CD4-positive, alpha-beta T cell treated with Interferon gamma for 1 hour (primary cell): Measurements from ENCODE around the gene ITGA3.

Experiments
- DNase-seq: peaks from one replicate; pipeline ENCODE4 v3.0.0-alpha.2; 2020

Gene ITGA3

GRCh38 chr17:50113624-50114320 is 57.9 kb downstream of the ITGA3 start:
- DNase-seq, result no peak

- DNase-seq, result no peak
These were observed 58.5 kb downstream of the ITGA3 start for GRCh38 chr17:50114401-50114800.

- peak; percentile 30 for DNase-seq
These were observed 59.0 kb downstream of the ITGA3 start for GRCh38 chr17:50114849-50115357.

- no peak for DNase-seq
These were observed 59.8 kb downstream of the ITGA3 start for GRCh38 chr17:50115756-50116155.

GRCh38 chr17:50117202-50118051 is 61.5 kb downstream of the ITGA3 start:
- peak; percentile 61 for DNase-seq

- no peak for DNase-seq
These were observed 62.3 kb downstream of the ITGA3 start for GRCh38 chr17:50118076-50118827.

- DNase-seq, result no peak
These were observed 62.9 kb downstream of the ITGA3 start for GRCh38 chr17:50118828-50119218.

GRCh38 chr17:50120475-50121253 is 64.8 kb downstream of the ITGA3 start:
- DNase-seq, result no peak

GRCh38 chr17:50122945-50123344 is 67.0 kb downstream of the ITGA3 start:
- no peak for DNase-seq

GRCh38 chr17:50123649-50124349 is 67.9 kb downstream of the ITGA3 start:
- no peak for DNase-seq

- DNase-seq, result no peak
These were observed 69.6 kb downstream of the ITGA3 start for GRCh38 chr17:50125420-50125997.

- DNase-seq, result no peak
These were observed 71.9 kb downstream of the ITGA3 start for GRCh38 chr17:50127697-50128361.

- DNase-seq, result no peak
These were observed 72.8 kb downstream of the ITGA3 start for GRCh38 chr17:50128441-50129352.

- DNase-seq, result no peak
These were observed 73.4 kb downstream of the ITGA3 start for GRCh38 chr17:50129353-50129727.

- DNase-seq, result peak; percentile 49
These were observed 74.0 kb downstream of the ITGA3 start, which contains the start of gene SAMD14 for GRCh38 chr17:50129728-50130558. Gene SAMD14 (minus strand): TSS chr17:50130160. CDS start chr17:50124959, 5,201 bp downstream.

GRCh38 chr17:50130559-50131305 is 74.8 kb downstream of the ITGA3 start:
- no peak for DNase-seq

GRCh38 chr17:50132104-50132794 is 76.3 kb downstream of the ITGA3 start:
- DNase-seq, result no peak
